Measurements from ENCODE around the gene FRYL.
A peak's percentile ranks its signal among the peaks of the same experiment; 100 is the strongest.
"Not testable (repeated sequence)": the region's sequence is repeated elsewhere in the genome, so short reads cannot be mapped to it uniquely, and the experiment has no call there.

Gene FRYL

GRCh38 chr4:48669086-48669485, 111.0 kb downstream of the FRYL start:
- no peak for DNase-seq (ENCODE audit: extremely low spot score, insufficient read length, low read depth)
- no peak for FAIRE-seq

DNA sequence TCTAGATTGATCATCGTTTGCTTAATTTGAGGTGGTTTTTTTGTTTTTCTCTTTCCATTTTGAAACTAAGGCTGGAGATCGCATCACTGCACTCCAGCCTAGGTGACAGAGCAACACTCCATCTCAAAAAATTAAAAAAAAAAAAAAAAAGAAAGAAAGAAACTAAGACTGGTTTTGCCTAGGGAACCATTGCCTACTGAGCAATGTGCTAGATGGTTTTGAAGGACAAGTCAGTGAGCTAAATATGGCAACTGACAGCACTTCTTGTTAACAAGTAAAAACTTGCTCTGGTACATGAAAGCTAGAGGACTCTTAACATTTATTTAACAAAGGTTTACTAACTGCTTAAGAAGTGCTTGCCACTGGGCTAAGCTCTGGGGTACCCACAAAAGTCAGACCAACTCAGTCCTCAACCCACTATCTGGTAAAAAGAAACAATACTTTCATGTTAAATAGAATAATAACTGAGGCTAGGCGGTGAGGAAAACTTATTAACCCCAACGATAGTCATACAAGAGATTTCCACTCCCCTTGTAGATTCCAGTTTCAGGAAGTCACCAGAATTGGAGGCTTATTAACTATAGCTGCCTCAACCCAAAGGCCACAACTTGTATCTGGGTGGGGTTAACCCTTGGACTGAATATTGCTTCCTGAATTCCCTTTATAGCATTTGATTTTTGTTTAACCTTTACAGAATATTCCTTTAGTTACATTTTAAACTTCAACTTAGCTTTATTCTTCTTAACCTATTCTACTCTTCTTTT, 111.6 kb downstream of the FRYL start:
- DNase-seq (ENCODE audit: extremely low spot score, insufficient read length, low read depth) (no peak), FAIRE-seq (peak; percentile 35)

GRCh38 chr4:48667148-48667547, 112.9 kb downstream of the FRYL start:
- FAIRE-seq (no peak), DNase-seq (ENCODE audit: extremely low spot score, insufficient read length, low read depth) (no peak)

GRCh38 chr4:48665555-48666186, 114.4 kb downstream of the FRYL start:
- no peak for DNase-seq (ENCODE audit: extremely low spot score, insufficient read length, low read depth)
- FAIRE-seq = no peak

- DNase-seq (ENCODE audit: extremely low spot score, insufficient read length, low read depth) (no peak), FAIRE-seq (no peak)
Observed at GRCh38 chr4:48664938-48665337, 115.1 kb downstream of the FRYL start.

DNA sequence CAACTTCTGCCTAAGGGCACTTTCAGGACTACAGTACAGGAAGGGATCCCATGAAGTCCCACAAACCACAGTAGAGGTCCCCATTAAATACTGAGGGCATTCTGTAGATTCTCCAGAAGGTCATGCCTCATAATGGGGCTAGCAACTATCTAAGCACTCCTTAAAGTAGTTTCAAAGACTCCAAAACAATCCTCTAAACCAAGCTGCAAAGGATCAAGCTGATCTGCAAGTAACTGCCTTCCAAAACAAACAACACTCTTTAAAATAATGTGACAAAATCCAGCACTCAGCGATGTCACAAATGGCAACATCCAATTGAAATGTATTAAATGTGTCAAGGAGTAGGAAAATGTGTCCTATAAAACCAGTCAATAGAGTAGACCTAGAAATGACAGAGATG, 118.7 kb downstream of the FRYL start:
- DNase-seq (ENCODE audit: extremely low spot score, insufficient read length, low read depth) = no peak
- FAIRE-seq = no peak

- DNase-seq (ENCODE audit: extremely low spot score, insufficient read length, low read depth) = no peak
- no peak for FAIRE-seq
Observed at GRCh38 chr4:48660347-48660746, 119.7 kb downstream of the FRYL start.

DNA sequence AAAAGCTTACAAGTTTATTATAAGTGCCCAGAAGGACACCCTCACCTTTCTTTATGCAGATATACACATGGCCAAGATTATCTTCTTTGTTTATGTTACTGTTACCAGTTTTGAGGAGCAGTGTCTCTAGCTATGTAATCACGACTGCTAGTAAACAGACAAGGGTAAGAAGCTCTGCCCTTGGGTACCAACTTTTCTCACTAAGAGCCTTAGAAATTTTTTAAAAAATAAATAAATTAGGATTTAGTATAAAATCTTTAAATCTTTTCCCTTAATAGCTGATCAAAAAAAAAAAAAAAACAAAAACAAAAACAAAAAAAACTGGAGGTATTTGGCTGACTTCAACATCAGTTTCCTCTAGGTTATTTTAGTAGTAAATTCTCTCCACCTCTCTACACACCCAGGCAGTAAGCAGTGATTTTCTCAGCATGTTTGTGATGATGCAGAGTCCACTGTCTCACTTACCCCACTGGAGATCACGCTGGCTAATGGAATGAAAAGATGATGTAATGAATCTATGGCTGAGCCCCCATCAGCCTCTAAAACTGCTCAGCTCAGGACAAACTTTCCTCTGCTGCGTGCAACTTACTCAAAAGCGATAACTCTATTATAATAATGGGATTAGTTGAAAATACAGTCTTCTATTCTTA, 125.9 kb downstream of the FRYL start:
- DNase-seq (ENCODE audit: extremely low spot score, insufficient read length, low read depth) = no peak
- FAIRE-seq = no peak

- FAIRE-seq (no peak), DNase-seq (ENCODE audit: extremely low spot score, insufficient read length, low read depth) (no peak)
Observed at GRCh38 chr4:48653217-48654014, 126.7 kb downstream of the FRYL start.

DNA sequence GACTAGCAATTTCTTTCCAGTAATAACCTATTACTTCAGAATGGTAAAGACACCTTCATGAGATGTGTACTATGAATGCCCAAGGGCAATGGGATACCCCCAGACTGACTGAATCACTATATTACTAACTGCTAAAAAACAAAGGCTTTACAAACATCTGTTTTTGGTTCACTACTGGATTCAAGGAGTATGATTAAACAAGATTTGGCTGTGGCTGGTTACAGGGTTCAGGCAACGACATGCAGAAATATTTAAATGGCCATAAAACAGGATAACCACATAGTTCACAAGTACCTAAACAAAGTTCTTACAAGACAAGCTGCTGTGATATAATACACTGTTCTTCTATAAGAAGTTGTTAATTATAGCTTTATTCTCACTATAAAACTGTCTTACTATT, 128.2 kb downstream of the FRYL start:
- FAIRE-seq = peak; percentile 65

DNA sequence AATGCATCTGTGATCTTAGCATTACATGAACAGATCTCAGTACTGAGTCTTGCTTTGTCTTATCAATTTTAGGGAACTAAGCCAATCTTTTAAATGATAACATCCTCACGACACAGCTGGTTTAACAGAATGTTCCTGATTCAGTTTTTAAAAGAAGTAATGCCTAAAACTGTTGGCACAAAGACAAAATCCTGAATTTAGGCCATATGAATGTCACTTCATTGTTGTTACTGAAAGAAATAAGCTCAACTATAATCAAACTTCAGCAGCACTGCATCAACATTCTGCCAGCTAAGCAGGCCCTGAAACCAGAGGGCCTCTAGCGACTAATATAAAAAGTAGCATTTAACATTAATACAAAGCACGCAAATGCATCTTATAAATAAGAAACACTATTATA, 130.6 kb downstream of the FRYL start:
- FAIRE-seq = no peak

More for the DNA sequence above, 128.2 kb downstream of the FRYL start:
- no peak for DNase-seq (ENCODE audit: extremely low spot score, insufficient read length, low read depth)

GRCh38 chr4:48645225-48645794, 134.8 kb downstream of the FRYL start:
- FAIRE-seq (no peak), DNase-seq (ENCODE audit: extremely low spot score, insufficient read length, low read depth) (no peak)

More for the DNA sequence above, 130.6 kb downstream of the FRYL start:
- no peak for DNase-seq (ENCODE audit: extremely low spot score, insufficient read length, low read depth)

GRCh38 chr4:48642421-48643374, 137.4 kb downstream of the FRYL start:
- DNase-seq (ENCODE audit: extremely low spot score, insufficient read length, low read depth) (no peak), FAIRE-seq (no peak)

GRCh38 chr4:48641401-48641800, 138.7 kb downstream of the FRYL start:
- DNase-seq (ENCODE audit: extremely low spot score, insufficient read length, low read depth) (no peak), FAIRE-seq (no peak)

GRCh38 chr4:48640699-48641098, 139.4 kb downstream of the FRYL start:
- no peak for DNase-seq (ENCODE audit: extremely low spot score, insufficient read length, low read depth)
- no peak for FAIRE-seq

DNA sequence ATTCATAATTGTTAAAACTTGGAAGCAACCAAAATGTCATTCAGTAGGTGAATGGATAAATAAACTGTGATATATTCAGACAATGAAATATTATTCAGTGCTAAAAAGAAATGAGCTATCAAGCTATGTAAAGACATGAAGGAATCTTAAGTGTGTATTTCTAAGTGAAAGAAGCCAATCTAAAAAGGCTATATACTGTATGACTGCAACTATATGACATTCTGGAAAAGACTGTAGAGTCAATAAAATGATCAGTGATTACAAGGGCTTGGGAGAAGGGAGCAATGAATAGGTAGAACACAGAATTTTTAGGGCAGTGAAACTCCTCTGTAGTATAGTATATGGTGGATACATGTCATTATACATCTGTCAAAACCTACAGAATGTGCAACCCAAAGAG, 139.9 kb downstream of the FRYL start:
- no peak for FAIRE-seq
- DNase-seq (ENCODE audit: extremely low spot score, insufficient read length, low read depth) = no peak

DNA sequence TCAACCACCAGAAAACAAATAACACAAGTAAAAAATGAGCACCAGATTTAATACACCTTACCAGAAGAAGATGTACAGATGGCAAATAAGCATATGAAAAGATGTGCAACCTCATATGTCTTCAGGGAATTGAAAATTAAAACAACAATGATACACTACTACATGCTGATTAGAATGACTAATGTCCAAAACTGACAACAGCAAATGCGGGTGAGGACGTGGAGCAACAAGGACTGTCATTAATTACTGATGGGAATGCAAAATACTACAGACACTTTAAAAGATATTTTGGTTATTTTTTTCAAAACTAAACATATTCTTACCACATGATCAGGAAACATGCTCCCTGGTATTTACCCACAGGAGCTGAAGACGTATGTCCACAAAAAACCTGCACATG, 140.3 kb downstream of the FRYL start:
- FAIRE-seq = no peak

DNA sequence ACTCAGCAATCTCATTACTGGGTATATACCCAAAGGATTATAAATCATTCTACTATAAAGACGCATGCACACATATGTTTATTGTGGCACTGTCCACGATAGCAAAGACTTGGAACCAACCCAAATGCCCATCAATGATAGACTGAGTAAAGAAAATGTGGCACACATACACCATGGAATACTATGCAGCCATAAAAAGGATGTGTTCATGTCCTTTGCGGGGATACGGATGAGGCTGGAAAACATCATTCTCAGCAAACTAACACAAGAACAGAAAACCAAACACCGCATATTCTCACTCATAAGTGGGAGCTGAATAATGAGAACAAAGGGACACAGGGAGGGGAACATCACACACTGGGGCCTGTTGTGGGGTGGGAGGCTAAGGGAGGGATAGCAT, 141.5 kb downstream of the FRYL start:
- not testable (repeated sequence) for DNase-seq (ENCODE audit: extremely low spot score, insufficient read length, low read depth); FAIRE-seq

More for the DNA sequence above, 140.3 kb downstream of the FRYL start:
- no peak for DNase-seq (ENCODE audit: extremely low spot score, insufficient read length, low read depth)

- FAIRE-seq = no peak
- DNase-seq (ENCODE audit: extremely low spot score, insufficient read length, low read depth) = no peak
Observed at GRCh38 chr4:48636911-48637310, 143.2 kb downstream of the FRYL start.

Data from GM18507 (cell line).